UCSD-AML1 (cell line): ENCODE measurements around the gene RNF182.
"Not testable (repeated sequence)": the region's sequence is repeated elsewhere in the genome, so short reads cannot be mapped to it uniquely, and the experiment has no call there.

ENCODE experiments used
- DNase-seq: peaks from one replicate; lab custom pipeline; 2025; ENCODE audit not compliant: unreplicated experiment; lab: John Stamatoyannopoulos, UW

RNF182 gene

DNA sequence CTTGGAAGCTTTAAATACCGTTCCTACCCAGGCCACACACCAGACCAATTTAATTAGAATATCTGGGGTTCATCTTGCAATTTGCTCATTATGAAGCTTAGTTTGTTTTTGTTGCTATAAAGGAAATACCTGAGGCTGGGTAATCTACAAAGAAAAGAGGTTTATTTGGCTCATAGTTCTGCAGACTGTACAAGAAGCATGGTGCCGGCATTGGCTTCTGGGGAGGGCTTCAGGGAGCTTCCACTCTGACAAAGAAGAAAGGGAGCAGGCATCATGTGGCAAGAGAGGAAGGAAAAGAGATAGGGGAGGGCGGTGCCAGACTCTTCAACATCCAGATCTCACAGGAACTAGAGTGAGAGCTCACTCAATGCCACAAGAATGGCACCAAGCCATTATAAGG is 73.6 kb downstream of the RNF182 start:
- no peak for DNase-seq

DNA sequence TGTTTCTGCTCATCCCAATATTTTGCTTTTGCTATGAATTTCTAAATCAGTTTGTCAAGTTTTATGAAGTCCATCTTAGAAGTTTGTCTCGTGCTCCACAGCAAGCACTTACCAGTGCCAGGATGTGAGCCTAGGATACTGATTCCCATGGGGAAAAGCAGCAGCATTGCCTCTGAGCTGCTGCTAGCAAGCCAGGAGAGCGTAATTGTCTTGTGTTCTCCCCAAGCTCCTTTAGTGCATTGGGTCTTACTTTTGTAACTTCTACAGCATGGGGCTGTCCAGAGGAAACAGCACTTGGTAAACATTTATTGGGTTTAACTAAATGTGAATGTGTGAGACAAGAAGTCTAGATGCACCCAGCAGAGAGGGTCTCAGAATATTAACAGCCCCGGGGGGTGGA is 76.1 kb downstream of the RNF182 start:
- no peak for DNase-seq

DNA sequence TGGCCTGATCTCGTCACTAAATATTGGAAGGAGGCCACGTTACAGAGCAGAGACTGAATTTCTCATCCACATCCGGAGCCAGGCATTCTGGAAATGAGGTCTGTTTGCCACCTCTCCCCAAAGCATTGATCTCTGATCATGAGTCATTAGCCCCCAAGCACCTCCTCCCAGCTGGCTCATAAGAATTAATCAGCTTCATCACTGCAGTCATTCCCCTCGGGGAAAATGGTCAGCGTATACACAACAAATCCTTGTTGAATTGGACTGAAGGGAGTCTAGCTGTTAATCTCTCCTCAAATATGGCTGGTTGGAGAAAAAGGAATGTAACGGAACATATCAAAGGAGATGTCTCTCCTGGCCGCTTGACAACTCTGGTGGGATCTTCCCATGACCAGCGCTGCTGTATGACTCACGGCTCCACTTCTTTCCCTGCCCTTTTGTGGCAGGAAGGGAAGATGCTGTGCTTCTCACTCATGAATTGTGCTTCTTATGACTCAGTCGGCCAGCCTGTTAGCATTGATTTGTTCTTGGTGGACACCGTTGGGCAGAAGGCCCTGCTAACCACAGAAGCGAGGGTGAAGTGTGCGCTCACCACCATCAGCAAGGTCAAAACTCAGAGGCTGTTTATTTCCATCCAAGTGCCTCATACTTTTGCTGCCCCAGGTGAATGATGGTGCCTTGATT is 76.7 kb downstream of the RNF182 start:
- no peak for DNase-seq

DNA sequence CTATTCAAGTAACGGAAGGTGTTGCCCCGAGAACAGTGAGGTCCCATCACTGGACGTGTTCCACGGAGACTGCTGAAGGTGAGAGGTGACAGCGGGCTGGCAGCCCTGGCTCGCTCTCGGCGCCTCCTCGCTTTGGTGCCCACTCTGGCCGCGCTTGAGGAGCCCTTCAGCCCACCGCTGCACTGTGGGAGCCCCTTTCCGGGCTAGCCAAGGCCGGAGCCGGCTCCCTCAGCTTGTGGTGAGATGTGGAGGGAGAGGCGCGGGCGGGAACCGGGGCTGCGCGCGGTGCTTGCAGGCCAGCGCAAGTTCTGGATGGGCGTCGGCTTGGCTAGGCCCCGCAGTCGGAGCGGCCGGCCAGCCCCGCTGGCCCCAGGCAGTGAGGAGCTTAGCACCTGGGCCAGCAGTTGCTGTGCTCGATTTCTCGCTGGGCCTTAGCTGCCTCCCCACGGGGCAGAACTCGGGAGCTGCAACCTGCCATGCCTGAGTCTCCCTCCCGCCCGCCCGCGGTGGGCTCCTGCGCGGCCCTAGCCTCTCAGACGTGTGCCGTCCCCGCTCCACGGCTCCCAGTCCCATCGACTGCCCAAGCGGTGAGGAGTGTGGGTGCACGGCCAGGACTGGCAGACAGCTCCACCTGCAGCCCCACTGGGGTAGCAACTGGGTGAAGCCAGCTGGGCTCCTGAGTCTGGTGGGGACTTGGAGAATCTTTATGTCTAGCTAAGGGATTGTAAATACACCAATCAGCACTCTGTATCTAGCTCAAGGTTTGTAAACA is 77.6 kb downstream of the RNF182 start:
- DNase-seq, result no peak

DNA sequence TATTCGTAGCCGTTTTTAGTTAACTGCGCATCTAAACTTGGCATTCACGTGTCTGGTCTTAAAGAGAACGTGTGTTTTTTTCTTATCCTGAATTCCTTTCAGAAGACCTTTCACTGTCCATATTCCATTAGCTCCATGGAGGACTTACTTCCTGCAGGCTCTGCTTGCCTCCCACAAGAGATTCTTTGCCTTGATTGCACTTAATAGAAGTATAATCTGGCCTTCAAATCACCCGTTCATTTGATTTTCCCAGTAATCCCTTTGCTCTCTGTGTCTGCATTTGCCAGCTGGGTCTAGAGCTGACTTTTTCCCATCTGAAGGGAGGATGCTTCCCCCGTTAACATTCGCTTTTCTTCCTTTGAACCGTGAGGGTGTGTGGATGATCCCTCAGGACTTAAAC is 79.5 kb downstream of the RNF182 start:
- DNase-seq, result no peak

DNA sequence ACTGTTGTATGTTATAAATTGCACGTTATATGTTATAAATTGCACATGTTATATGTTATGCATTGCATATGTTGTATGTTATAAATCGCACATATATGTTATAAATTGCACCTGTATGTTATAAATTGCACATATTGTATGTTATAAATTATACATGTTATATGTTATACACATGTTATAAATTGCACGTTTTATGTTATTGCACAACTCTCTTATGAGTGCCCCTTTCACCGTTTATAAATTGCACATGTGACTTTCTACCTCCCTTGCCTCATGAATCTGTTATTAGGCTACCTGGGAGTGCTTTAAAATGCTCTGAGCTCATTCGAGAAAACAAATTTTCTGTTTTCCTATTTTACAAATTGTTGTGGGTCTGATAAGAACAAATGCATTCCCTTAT is 84.1 kb downstream of the RNF182 start:
- no peak for DNase-seq

DNA sequence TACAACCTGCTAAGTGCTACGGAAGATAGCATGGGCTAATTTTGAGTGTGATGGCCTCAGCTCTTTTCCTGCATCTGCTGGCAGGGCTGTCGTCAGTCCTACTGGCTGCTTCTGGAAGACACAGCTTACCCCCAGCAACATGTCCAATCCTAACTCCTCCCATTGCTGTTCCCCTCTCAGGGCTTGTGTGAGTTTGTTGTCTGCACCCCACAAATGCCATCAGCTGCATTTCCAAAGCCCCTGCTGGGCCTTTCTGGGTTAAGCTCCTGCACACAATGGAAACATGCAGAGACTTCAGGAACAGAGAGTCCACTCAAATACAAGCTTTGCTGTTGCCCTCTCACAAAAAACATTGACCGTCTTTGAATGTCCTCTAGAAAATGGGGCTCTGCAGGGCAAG is 84.7 kb downstream of the RNF182 start:
- DNase-seq, result no peak

DNA sequence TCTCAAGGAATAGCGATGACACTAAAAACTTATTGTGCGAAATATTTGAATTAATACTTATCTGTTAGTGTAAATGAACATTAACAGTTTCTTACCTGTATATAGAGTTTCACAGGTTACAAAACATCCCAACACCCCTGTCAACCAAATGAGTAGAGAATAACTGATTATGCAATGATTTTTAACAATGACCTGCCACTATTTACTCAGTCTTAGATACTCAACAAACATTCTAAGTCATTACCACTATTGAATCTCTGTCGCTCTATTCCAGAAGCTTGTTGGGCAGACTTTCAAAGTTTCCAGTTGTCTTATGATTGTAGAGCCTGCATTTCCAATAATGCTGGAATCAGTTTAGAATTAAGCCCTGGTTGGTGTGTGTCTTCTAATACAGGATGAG is 85.5 kb downstream of the RNF182 start:
- DNase-seq, result no peak

DNA sequence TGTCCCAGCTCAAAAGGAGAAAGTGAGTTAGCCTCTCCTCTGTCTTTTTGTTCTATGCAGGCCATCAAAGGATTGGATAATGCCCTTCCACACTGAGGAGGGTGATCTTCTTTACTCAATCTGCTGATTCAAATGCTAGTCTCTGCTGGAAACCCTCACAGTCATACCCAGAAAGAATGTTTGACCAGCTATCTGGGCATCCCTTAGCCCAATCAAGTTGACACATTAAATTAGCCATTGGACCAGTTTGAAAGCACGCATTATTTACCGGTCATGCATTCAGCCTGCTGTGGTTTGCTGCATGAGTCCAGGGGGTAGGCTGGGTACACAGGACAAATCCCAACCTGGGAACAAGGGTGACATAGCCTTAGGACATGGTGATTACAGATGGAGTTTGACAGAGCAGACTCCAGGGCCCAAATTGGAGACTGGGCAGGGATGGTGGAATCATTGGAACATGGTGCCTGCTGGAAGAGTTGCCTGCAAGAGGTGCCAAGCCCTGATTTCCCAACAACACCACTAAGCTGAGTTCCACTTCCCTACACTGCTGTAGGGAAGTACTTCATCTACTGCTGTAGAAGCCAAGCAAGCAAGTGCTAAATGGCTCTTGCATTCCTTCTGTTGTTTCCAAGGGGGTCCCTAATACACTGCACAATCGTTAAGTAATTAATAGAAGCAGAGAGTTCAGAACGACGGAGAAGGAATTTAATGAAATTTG is 87.7 kb downstream of the RNF182 start:
- no peak for DNase-seq

DNA sequence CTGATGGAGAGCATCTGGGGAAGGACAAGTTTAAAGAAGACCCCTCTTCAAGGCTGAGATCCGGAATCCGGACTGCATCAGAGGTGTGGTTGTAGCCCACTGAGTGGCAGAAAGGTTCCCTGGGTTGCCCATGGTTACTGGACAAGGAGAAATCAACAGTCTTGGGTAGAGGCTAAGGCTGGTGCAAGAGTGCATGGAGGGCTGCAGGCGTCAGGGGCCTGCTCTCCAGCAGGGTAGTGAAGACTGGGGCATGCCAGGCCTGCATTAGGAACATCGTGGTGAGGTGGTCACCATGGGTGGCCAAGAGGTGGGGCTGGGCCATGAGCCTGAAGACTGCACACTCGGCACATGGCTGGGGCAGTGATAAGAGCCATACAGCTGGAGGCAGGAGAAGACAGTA is 91.2 kb downstream of the RNF182 start:
- DNase-seq, result no peak

DNA sequence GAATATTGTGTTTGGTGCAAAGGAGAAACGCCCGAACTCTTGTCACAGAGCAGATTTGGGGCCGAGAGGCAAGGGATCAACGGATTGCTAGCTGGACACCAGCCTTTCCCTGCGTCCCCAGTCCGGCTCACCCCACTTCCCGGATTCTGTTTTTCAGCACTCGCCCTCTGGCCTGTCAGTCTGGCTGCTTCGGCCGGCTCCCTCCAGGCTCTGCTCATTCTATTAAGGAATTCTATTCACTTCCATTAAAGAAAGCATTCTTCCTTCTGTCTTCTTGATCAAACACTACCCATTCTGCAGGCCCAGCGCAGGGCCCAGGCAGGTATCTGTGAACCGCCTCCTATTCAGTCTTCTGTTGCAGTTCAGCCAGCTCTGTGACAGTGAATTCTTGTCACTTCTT is 91.7 kb downstream of the RNF182 start:
- no peak for DNase-seq

DNA sequence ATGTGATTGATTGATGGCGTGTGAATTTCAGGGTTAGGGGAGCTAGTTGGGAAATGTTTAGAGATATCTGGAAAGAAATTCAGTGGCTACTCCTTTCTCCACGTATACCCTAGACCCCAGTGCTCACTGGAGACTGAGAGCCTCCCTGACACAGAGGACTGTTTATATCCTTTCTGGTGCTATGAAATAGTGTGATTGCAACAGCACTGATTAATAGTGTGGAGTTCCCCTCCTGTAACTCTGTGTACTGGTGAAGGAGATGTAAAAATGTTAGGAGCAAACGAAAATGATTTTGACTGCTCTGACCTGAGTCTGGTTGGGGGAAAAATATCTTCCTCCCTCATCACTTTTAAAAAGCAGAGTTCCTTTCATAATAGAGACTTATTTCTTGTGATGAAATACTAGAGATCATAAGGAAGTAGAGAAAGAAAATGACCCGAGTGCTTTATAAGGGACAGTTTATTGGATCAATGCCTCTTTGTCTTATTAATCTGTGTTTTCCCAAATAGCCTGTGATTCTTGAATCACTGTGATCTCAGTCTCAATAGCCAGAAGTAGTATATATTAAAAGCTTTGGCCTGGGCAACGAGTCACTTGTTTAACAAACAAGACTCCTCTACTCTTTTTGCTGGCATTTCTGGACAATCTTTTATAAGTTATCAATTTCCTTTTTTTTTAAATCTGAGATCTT is 92.3 kb downstream of the RNF182 start:
- no peak for DNase-seq

DNA sequence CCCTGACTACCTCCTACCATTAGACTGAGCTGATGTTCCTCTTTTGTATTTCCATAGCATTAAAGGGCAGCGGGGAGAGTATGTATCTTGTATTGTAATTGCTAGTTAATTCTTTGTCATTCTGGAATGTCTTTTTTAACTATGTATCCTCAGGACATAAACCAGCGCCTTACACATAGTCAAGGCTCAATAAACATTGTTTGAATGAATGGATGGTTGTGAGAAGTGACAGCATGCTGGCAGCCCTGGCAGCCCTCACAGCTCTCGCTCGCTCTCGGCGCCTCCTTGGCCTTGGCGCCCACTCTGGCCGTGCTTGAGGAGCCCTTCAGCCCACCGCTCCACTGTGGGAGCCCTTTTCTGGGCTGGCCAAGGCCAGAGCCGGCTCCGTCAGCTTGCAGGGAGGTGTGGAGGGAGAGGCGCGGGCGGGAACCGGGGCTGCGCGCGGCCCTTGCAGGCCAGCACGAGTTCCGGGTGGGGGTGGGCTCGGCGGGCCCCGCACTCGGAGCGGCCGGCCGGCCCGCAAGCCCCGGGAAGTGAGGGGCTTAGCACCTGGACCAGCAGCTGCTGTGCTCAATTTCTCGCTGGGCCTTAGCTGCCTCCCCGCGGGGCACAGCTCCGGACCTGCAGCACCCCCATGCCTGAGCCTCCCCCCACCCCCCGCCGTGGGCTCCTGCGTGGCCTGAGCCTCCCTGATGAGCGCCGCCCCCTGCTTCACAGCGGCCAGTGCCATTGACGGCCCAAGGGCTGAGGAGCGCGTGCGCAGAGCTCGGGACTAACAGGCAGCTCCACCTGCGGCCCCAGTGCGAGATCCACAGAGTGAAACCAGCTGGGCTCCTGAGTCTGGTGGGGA is 93.1 kb downstream of the RNF182 start:
- no peak for DNase-seq

DNA sequence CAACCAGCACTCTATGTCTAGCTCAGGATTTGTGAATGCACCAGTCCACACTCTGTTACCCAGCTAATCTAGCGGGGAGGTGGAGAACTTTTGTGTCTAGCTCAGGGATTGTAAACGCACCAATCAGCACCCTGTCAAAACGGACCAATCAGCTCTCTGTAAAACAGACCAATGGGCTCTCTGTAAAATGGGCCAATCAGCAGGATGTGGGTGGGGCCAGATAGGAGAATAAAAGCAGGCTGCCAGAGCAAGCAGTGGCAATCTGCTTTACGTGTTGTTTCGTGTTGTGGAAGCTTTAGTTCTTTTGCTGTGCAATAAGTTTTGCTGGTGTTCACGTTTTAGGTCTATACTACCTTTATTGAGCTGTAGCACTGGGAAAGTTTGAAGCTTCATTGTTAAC is 93.8 kb downstream of the RNF182 start:
- DNase-seq, result not testable (repeated sequence)

DNA sequence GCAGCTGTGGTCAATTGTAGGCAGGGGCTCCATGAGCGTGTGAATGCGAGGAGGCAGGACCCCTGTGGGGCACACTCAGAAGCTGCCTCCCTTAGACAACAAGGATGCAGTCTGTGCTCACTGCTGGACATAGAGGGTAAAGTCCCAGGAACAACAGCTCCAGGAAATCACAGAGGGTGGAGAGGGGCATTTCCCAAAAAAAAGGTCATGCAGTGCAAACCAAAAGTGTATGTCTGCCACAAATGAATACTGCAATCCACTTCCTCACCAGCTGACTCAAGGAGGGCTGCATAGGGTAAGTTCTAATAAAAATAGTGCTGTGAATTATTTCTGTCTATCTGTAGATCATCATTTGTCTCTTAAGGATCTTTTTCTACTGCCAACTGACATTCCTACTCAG is 95.8 kb downstream of the RNF182 start:
- DNase-seq, result no peak

DNA sequence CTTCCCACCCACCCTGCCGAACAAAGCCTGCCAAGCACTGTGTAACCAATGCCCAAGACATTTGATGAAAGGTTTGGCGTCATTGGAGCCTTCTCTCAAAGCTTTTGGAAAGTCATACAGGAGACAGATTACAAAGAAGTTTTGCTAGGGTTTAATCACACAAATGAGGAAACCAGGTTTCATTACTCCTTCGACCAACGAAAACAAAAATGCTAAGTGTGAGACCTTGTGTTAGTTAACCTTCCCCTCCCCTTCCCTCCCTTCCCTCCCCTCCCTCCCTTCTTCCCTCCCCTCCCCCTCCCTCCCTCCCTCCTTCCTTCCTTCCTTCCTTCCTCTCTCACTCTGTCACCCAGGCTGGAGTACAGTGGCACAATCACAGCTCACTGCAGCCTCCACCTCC is 96.7 kb downstream of the RNF182 start:
- DNase-seq, result no peak

DNA sequence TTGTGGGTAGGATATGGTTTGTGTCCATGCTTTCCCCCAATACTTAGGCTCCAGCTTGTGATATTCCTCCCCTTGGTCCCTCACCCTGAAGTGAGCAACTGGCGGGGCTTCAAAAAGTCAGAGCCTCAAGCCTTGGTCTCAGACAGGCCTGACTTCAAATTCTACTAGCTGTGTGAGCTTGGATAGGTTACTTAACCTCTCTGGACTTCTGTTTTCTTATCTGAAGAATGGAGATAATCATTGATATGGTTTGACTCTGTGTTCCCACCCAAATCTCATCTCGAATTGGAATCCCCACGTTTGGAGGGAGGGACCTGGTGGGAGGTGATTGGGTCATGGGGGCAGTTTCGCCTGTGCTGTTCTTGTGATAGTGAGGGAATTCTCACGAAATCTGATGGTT is 97.9 kb downstream of the RNF182 start:
- no peak for DNase-seq

DNA sequence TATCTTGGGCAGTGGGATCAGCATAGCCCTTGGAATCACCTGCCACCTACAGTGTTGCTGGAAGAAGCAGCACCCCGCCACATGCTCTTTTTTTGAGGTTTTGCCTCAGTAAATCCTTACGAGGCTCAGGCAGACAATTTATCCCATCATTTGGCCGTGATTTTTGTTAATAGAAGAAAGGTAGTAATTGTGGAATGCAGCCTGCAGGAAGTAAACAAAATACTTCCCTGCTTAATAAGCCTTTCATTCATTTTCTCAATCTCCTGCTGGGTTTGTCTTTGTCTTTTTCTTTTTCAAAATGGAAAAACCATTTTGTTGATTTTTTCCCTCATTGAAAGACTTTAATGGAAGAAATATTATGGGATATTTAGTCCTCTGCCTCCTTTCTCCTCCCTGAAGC is 99.1 kb downstream of the RNF182 start:
- DNase-seq, result no peak

DNA sequence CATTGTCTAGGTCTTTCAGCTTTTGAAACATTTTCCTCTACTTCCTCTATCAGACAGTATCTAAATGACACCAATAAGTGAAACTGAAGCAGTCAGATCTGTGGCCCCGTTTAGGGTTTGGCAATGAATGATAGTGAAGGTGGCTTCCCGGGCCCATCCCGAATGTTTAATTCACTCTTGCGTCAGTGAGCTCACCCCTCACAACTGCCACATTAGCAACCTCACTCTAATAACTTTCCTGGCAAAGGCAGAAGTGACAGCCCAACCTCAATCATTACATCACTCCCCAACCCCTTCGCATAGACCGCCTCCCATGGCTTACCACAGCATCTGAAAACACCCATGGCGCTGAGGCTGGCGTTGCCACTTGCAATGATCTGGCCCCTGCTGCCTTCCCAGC is 100.4 kb downstream of the RNF182 start:
- no peak for DNase-seq

DNA sequence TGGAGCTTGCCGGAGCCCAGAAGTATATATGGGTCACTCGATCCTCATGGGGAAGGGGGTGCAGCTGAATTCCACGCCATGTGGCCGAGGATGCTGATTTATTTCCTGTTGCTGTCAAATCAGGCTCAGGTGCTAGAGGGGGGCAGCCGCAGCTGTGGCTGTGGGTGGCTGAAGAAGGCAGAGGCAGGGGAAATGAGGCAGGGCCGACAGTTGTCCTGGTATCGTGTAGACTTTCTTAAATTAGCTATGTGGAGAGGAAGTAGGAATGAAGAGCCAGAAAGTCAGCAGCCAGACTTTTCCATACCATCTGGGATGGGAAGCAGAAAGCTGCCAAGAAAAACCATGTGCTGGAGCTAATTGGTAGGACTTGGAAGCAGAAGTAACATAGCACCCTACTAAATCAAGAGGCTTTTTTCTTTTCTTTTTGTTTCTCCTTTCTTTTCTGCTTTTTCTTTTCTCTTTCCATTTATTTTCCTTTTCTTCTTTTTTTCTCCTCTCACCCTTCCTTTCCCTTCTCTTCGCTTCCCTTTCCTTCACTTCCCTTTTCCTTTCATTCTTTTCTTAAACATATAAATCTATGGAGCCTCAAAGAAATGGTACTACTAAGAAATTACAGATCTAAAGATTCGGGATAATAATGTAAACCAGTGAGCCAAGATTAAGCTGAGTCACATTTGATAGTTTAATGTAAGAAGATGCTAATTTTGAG is 102.2 kb downstream of the RNF182 start:
- DNase-seq, result no peak
